GM23338 (cell line): ENCODE results near the gene MAST4. TPM values are rescaled to one million over a fixed set of nuclear protein-coding genes. Genes with fewer than 3 reads are reported as not detected.

ENCODE experiments used
- ATAC-seq: fragments of 200-7000 bp; cut with Tn5 transposase; 3 replicates; pipeline ENCODE4 v1.9.1; 2020
- DNase-seq: peaks from one replicate; pipeline ENCODE4 v3.0.0-alpha.2; 2015; ENCODE audit warnings: low spot score
- H2AFZ ChIP-seq: fragments of 200-600 bp; sonication (generic); 2 replicates; pipeline ENCODE4 v1.8.0; 2016; ENCODE audit warnings: antibody characterized with exemption, mild to moderate bottlenecking, moderate library complexity
- H3F3A ChIP-seq: fragments of 200-600 bp; sonication (generic); replicated peaks from 2 replicates; pipeline ENCODE4 v1.8.0; 2017; ENCODE audit warnings: antibody characterized with exemption, mixed run types, low read depth
- H3K27ac ChIP-seq: fragments of 200-600 bp; sonication (generic); 2 replicates; pipeline ENCODE4 v1.6.1; 2016; ENCODE audit warnings: low read depth
- H3K27me3 ChIP-seq: fragments of 200-600 bp; sonication (generic); 2 replicates; pipeline ENCODE4 v1.8.0; 2016; ENCODE audit warnings: mild to moderate bottlenecking, mixed run types, moderate library complexity; ENCODE audit not compliant: insufficient read depth
- H3K36me3 ChIP-seq: fragments of 200-600 bp; sonication (generic); 2 replicates; pipeline ENCODE4 v1.8.0; 2016; ENCODE audit warnings: mild to moderate bottlenecking; ENCODE audit not compliant: insufficient read depth
- H3K4me1 ChIP-seq: fragments of 200-600 bp; sonication (generic); 2 replicates; pipeline ENCODE4 v1.8.0; 2016; ENCODE audit warnings: mild to moderate bottlenecking, moderate library complexity; ENCODE audit not compliant: insufficient read depth
- H3K4me2 ChIP-seq: fragments of 200-600 bp; sonication (generic); 2 replicates; pipeline ENCODE4 v1.7.1; 2017; ENCODE audit warnings: mixed run types
- H3K4me3 ChIP-seq: fragments of 200-600 bp; sonication (generic); 2 replicates; pipeline ENCODE4 v1.6.1; 2016; ENCODE audit warnings: mixed run types
- H3K79me2 ChIP-seq: fragments of 200-600 bp; sonication (generic); replicated peaks from 2 replicates; pipeline ENCODE4 v1.8.0; 2017; ENCODE audit warnings: mild to moderate bottlenecking; ENCODE audit not compliant: insufficient read depth
- H3K9me2 ChIP-seq: fragments of 200-600 bp; sonication (generic); 2 replicates; pipeline ENCODE4 v1.8.0; 2017; ENCODE audit not compliant: insufficient read depth
- H4K20me1 ChIP-seq: fragments of 200-600 bp; sonication (generic); replicated peaks from 2 replicates; pipeline ENCODE4 v1.8.0; 2017; ENCODE audit warnings: mild to moderate bottlenecking; ENCODE audit not compliant: insufficient read depth
- H3K27ac Mint-ChIP-seq: 2 replicates; pipeline ENCODE4 v1.8.0; 2020; ENCODE audit warnings: inconsistent platforms, mild to moderate bottlenecking, moderate library complexity, mixed read lengths
- H3K27me3 Mint-ChIP-seq: 3 replicates; pipeline ENCODE4 v1.8.0; 2022; ENCODE audit warnings: low read depth, mild to moderate bottlenecking, moderate library complexity, mixed read lengths, inconsistent platforms; ENCODE audit not compliant: insufficient read depth, poor library complexity
- H3K36me3 Mint-ChIP-seq: 3 replicates; pipeline ENCODE4 v1.8.0; 2021; ENCODE audit warnings: low read depth, mild to moderate bottlenecking, inconsistent platforms, moderate library complexity, mixed read lengths
- H3K4me1 Mint-ChIP-seq: 3 replicates; pipeline ENCODE4 v1.8.0; 2020; ENCODE audit warnings: mild to moderate bottlenecking, inconsistent platforms, mixed read lengths
- H3K4me3 Mint-ChIP-seq: 3 replicates; pipeline ENCODE4 v1.8.0; 2021; ENCODE audit warnings: moderate library complexity, mild to moderate bottlenecking, inconsistent platforms, mixed read lengths
- H3K9me3 Mint-ChIP-seq: 3 replicates; pipeline ENCODE4 v1.8.0; 2020; ENCODE audit warnings: moderate library complexity, mild to moderate bottlenecking, inconsistent platforms, mixed read lengths
- CREB1 ChIP-seq: fragments of 250-450 bp; sonication (Bioruptor Pico); IDR thresholded peaks from 2 replicates; pipeline ENCODE4 v1.5.0; 2020; ENCODE audit warnings: low read depth, mild to moderate bottlenecking, moderate library complexity
- ETS1 ChIP-seq: IDR thresholded peaks from 2 replicates; pipeline ENCODE4 v1.6.1; 2016; ENCODE audit warnings: antibody characterized with exemption
- EZH2 ChIP-seq: fragments of 200-600 bp; sonication (generic); IDR thresholded peaks from one replicate; pipeline ENCODE4 v1.8.0; 2017; ENCODE audit warnings: antibody characterized with exemption, mild to moderate bottlenecking, low read depth; ENCODE audit not compliant: unreplicated experiment
- EZH2phosphoT487 ChIP-seq: fragments of 200-600 bp; sonication (generic); IDR thresholded peaks from one replicate; pipeline ENCODE4 v1.8.1; 2018; ENCODE audit warnings: antibody characterized with exemption; ENCODE audit not compliant: unreplicated experiment
- JUNB ChIP-seq: IDR thresholded peaks from one replicate; pipeline ENCODE4 v1.6.1; 2016; ENCODE audit warnings: antibody characterized with exemption; ENCODE audit not compliant: unreplicated experiment
- NANOG ChIP-seq: IDR thresholded peaks from 2 replicates; pipeline ENCODE4 v1.6.1; 2016; ENCODE audit warnings: antibody characterized with exemption, borderline replicate concordance
- POLR2AphosphoS5 ChIP-seq: IDR thresholded peaks from 2 replicates; pipeline ENCODE4 v1.6.1; 2016; ENCODE audit warnings: antibody characterized with exemption, low read depth
- STAT1 ChIP-seq: IDR thresholded peaks from one replicate; pipeline ENCODE4 v1.6.1; 2016; ENCODE audit warnings: antibody characterized with exemption; ENCODE audit not compliant: unreplicated experiment
- polyA plus RNA-seq: library from polyadenylated mRNA; unstranded; fragments of >200 nt; fragmentation: Nextera tagmentation; extraction: Ambion mirVana; gene quantifications from 2 replicates; pipeline ENCODE4 v1.2.1, GENCODE V29; 2016
- total RNA-seq: library from RNA; depleted of rRNA; stranded (reverse); fragments of >200 nt; shearing (Covaris generic); gene quantifications from 2 replicates; pipeline ENCODE4 v1.2.3, GENCODE V29; 2014
- TF ChIP-seq, protein P1 (sequence below), 2 experiments: fragments of 200-600 bp in 1 of 2; sonication (generic) in 1 of 2; conservative IDR thresholded peaks; 2 replicates each; pipeline versions ENCODE4 v1.5.1 to v1.6.1; 2016 to 2017; ENCODE audit warnings: antibody characterized with exemption in 2 of 2, low read depth in 2 of 2, mild to moderate bottlenecking in 2 of 2, moderate library complexity in 1 of 2
- TF ChIP-seq, protein P2 (sequence below): fragments of 250-450 bp; sonication (Bioruptor Pico); IDR thresholded peaks from 2 replicates; pipeline ENCODE4 v1.5.0; 2020; ENCODE audit warnings: mild to moderate bottlenecking, moderate library complexity
- TF ChIP-seq, protein P3 (sequence below): IDR thresholded peaks from one replicate; pipeline ENCODE4 v1.6.1; 2018; ENCODE audit warnings: antibody characterized with exemption; ENCODE audit not compliant: unreplicated experiment

MAST4 gene
- total and polyA plus RNA-seq, 2 experiments from 2014 or later: 3.6 to 8.5 TPM

DNA sequence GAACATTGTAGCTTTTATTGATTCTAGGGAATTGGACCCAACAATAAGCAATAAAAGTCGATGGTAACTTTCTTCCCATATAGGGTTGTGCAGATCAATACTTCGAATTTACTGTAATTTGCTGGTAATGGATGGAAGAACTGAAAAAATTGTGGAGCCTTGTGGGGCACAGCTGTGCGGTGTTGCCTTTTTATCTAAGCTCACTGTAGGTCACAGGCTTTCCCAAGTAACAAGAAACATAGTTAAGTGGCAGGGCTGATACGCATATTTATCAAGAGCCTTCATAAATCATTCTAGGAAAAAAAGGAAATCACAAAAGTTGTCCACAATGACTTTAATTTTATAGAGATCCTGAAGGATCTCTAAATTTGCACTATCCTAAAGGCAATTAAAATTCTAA is 292.9 kb downstream of the MAST4 start:
- TF ChIP-seq STAT1 (no peak), CREB1 (CRISPR knock-in tag) (no peak), NANOG (no peak), ETS1 (no peak), EZH2 (no peak), EZH2phosphoT487 (no peak), JUNB (no peak), POLR2AphosphoS5 (no peak)
- TF ChIP-seq, protein P1, sequence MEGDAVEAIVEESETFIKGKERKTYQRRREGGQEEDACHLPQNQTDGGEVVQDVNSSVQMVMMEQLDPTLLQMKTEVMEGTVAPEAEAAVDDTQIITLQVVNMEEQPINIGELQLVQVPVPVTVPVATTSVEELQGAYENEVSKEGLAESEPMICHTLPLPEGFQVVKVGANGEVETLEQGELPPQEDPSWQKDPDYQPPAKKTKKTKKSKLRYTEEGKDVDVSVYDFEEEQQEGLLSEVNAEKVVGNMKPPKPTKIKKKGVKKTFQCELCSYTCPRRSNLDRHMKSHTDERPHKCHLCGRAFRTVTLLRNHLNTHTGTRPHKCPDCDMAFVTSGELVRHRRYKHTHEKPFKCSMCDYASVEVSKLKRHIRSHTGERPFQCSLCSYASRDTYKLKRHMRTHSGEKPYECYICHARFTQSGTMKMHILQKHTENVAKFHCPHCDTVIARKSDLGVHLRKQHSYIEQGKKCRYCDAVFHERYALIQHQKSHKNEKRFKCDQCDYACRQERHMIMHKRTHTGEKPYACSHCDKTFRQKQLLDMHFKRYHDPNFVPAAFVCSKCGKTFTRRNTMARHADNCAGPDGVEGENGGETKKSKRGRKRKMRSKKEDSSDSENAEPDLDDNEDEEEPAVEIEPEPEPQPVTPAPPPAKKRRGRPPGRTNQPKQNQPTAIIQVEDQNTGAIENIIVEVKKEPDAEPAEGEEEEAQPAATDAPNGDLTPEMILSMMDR (conservative IDR thresholded peaks at IDR 0.05; ENCODE audit: low read depth in 2 of 2): no peak
- TF ChIP-seq, protein P2, sequence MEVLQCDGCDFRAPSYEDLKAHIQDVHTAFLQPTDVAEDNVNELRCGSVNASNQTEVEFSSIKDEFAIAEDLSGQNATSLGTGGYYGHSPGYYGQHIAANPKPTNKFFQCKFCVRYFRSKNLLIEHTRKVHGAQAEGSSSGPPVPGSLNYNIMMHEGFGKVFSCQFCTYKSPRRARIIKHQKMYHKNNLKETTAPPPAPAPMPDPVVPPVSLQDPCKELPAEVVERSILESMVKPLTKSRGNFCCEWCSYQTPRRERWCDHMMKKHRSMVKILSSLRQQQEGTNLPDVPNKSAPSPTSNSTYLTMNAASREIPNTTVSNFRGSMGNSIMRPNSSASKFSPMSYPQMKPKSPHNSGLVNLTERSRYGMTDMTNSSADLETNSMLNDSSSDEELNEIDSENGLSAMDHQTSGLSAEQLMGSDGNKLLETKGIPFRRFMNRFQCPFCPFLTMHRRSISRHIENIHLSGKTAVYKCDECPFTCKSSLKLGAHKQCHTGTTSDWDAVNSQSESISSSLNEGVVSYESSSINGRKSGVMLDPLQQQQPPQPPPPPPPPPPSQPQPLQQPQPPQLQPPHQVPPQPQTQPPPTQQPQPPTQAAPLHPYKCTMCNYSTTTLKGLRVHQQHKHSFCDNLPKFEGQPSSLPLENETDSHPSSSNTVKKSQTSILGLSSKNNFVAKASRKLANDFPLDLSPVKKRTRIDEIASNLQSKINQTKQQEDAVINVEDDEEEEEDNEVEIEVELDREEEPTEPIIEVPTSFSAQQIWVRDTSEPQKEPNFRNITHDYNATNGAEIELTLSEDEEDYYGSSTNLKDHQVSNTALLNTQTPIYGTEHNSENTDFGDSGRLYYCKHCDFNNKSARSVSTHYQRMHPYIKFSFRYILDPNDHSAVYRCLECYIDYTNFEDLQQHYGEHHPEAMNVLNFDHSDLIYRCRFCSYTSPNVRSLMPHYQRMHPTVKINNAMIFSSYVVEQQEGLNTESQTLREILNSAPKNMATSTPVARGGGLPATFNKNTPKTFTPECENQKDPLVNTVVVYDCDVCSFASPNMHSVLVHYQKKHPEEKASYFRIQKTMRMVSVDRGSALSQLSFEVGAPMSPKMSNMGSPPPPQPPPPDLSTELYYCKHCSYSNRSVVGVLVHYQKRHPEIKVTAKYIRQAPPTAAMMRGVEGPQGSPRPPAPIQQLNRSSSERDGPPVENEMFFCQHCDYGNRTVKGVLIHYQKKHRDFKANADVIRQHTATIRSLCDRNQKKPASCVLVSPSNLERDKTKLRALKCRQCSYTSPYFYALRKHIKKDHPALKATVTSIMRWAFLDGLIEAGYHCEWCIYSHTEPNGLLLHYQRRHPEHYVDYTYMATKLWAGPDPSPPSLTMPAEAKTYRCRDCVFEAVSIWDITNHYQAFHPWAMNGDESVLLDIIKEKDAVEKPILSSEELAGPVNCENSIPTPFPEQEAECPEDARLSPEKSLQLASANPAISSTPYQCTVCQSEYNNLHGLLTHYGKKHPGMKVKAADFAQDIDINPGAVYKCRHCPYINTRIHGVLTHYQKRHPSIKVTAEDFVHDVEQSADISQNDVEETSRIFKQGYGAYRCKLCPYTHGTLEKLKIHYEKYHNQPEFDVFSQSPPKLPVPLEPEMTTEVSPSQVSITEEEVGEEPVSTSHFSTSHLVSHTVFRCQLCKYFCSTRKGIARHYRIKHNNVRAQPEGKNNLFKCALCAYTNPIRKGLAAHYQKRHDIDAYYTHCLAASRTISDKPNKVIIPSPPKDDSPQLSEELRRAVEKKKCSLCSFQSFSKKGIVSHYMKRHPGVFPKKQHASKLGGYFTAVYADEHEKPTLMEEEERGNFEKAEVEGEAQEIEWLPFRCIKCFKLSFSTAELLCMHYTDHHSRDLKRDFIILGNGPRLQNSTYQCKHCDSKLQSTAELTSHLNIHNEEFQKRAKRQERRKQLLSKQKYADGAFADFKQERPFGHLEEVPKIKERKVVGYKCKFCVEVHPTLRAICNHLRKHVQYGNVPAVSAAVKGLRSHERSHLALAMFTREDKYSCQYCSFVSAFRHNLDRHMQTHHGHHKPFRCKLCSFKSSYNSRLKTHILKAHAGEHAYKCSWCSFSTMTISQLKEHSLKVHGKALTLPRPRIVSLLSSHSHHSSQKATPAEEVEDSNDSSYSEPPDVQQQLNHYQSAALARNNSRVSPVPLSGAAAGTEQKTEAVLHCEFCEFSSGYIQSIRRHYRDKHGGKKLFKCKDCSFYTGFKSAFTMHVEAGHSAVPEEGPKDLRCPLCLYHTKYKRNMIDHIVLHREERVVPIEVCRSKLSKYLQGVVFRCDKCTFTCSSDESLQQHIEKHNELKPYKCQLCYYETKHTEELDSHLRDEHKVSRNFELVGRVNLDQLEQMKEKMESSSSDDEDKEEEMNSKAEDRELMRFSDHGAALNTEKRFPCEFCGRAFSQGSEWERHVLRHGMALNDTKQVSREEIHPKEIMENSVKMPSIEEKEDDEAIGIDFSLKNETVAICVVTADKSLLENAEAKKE (CRISPR knock-in tag): no peak
- TF ChIP-seq, protein P3, sequence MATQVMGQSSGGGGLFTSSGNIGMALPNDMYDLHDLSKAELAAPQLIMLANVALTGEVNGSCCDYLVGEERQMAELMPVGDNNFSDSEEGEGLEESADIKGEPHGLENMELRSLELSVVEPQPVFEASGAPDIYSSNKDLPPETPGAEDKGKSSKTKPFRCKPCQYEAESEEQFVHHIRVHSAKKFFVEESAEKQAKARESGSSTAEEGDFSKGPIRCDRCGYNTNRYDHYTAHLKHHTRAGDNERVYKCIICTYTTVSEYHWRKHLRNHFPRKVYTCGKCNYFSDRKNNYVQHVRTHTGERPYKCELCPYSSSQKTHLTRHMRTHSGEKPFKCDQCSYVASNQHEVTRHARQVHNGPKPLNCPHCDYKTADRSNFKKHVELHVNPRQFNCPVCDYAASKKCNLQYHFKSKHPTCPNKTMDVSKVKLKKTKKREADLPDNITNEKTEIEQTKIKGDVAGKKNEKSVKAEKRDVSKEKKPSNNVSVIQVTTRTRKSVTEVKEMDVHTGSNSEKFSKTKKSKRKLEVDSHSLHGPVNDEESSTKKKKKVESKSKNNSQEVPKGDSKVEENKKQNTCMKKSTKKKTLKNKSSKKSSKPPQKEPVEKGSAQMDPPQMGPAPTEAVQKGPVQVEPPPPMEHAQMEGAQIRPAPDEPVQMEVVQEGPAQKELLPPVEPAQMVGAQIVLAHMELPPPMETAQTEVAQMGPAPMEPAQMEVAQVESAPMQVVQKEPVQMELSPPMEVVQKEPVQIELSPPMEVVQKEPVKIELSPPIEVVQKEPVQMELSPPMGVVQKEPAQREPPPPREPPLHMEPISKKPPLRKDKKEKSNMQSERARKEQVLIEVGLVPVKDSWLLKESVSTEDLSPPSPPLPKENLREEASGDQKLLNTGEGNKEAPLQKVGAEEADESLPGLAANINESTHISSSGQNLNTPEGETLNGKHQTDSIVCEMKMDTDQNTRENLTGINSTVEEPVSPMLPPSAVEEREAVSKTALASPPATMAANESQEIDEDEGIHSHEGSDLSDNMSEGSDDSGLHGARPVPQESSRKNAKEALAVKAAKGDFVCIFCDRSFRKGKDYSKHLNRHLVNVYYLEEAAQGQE: no peak
- Histone ChIP-seq H3K4me1 (peaks cover 4% of the 10 kb centered on the region; the same call in 1 of the 2 replicates), H3K4me3 (no peak overlapping the region), H3F3A (no peaks in the 10 kb centered on the region), H3K27ac (no peak overlapping the region), H3K27me3 (no peaks in the 10 kb centered on the region), H3K9me2 (no peaks in the 10 kb centered on the region), H2AFZ (no peak overlapping the region), H3K36me3 (no peaks in the 10 kb centered on the region), H3K4me2 (no peak overlapping the region), H4K20me1 (no peaks in the 10 kb centered on the region), H3K79me2 (no peaks in the 10 kb centered on the region)
- H3K4me3 Mint-ChIP-seq: no peak overlapping the region
- H3K27me3 Mint-ChIP-seq: peaks cover 5% of the 10 kb centered on the region
- no peaks in the 10 kb centered on the region for H3K9me3 Mint-ChIP-seq
- H3K36me3 Mint-ChIP-seq: no peaks in the 10 kb centered on the region
- H3K4me1 Mint-ChIP-seq: peaks cover 17% of the 10 kb centered on the region
- ATAC-seq: no peak
- no peak overlapping the region for H3K27ac Mint-ChIP-seq
- no peak for DNase-seq
